IMR-90 (cell line): ENCODE results near the gene TREM2. TPM values are rescaled to one million over a fixed set of nuclear protein-coding genes. Genes with fewer than 3 reads are reported as not detected.

Experiments
- ATAC-seq: fragments of 200-7000 bp; cut with Tn5 transposase; 2 replicates; pipeline ENCODE4 v1.9.1; 2020; ENCODE audit warnings: low read depth, mild to moderate bottlenecking, moderate library complexity
- BruUV-seq: library from RNA; stranded (reverse); fragments of 400-500 nt; replicated peaks from 2 replicates; lab custom pipeline; 2021; lab: Mats Ljungman, UMichigan
- CTCF ChIA-PET: fragments of 300-600 bp; formaldehyde crosslinking; extraction: SDS; loops from one replicate; lab custom pipeline; 2021; ENCODE audit warnings: antibody characterized with exemption; lab: Yijun Ruan, JAX
- POLR2A ChIA-PET: fragments of 300-600 bp; sonication (Branson Sonifier 250); formaldehyde crosslinking; loops from one replicate; lab custom pipeline; 2022; ENCODE audit warnings: antibody characterized with exemption; ENCODE audit not compliant: unreplicated experiment; lab: Charles Lee
- DNase-seq: peaks from one replicate; pipeline ENCODE4 v3.0.0; 2013
- H2AFZ ChIP-seq: replicated peaks from 2 replicates; pipeline ENCODE3; 2013; ENCODE audit warnings: low read length, mild to moderate bottlenecking; ENCODE audit not compliant: poor library complexity
- H2AK5ac ChIP-seq: 2 replicates; pipeline ENCODE4 v1.6.1; 2013; ENCODE audit warnings: low read depth, low read length, inconsistent platforms
- H2AK9ac ChIP-seq: replicated peaks from 2 replicates; pipeline ENCODE3; 2013; ENCODE audit warnings: mild to moderate bottlenecking, low read depth, low read length, moderate library complexity; ENCODE audit not compliant: poor library complexity
- H2BK120ac ChIP-seq: 2 replicates; pipeline ENCODE4 v1.6.1; 2013; ENCODE audit warnings: low read depth, low read length, inconsistent platforms
- H2BK15ac ChIP-seq: 3 replicates; pipeline ENCODE4 v1.6.1; 2013; ENCODE audit warnings: low read depth, low read length, inconsistent platforms
- H2BK20ac ChIP-seq: 2 replicates; pipeline ENCODE4 v1.6.1; 2013; ENCODE audit warnings: low read depth, mild to moderate bottlenecking, inconsistent platforms, low read length, moderate library complexity
- H2BK5ac ChIP-seq: 2 replicates; pipeline ENCODE4 v1.6.1; 2013; ENCODE audit warnings: mild to moderate bottlenecking, low read depth, low read length, inconsistent platforms; ENCODE audit not compliant: poor library complexity, severe bottlenecking
- H3K14ac ChIP-seq: replicated peaks from 2 replicates; pipeline ENCODE4 v1.6.1; 2013; ENCODE audit warnings: low read depth, low read length, inconsistent platforms
- H3K18ac ChIP-seq: 2 replicates; pipeline ENCODE4 v1.6.1; 2013; ENCODE audit warnings: low read depth, low read length, control low read depth
- H3K23ac ChIP-seq: 2 replicates; pipeline ENCODE4 v1.6.1; 2013; ENCODE audit warnings: low read depth, low read length, inconsistent platforms
- H3K27ac ChIP-seq: 2 replicates; pipeline ENCODE4 v1.5.1; 2013; ENCODE audit warnings: mild to moderate bottlenecking, control low read depth, low read length; ENCODE audit not compliant: insufficient read depth
- H3K27me3 ChIP-seq: 2 replicates; pipeline ENCODE4 v1.6.1; 2013; ENCODE audit warnings: low read length; ENCODE audit not compliant: control insufficient read depth, insufficient read depth
- H3K36me3 ChIP-seq: 2 replicates; pipeline ENCODE4 v1.6.1; 2013; ENCODE audit warnings: low read length, mixed read lengths; ENCODE audit not compliant: control insufficient read depth, insufficient read depth
- H3K4ac ChIP-seq: 2 replicates; pipeline ENCODE4 v1.6.1; 2013; ENCODE audit warnings: low read depth, low read length, inconsistent platforms
- H3K4me1 ChIP-seq: 2 replicates; pipeline ENCODE4 v1.6.1; 2013; ENCODE audit warnings: low read length, mixed read lengths; ENCODE audit not compliant: control insufficient read depth, insufficient read depth
- H3K4me2 ChIP-seq: 2 replicates; pipeline ENCODE4 v1.6.1; 2013; ENCODE audit warnings: low read depth, mild to moderate bottlenecking, control low read depth, low read length, moderate library complexity
- H3K4me3 ChIP-seq: 2 replicates; pipeline ENCODE4 v1.5.1; 2013; ENCODE audit warnings: low read depth, mild to moderate bottlenecking, control low read depth, low read length, moderate library complexity; ENCODE audit not compliant: insufficient read depth
- H3K56ac ChIP-seq: 2 replicates; pipeline ENCODE4 v1.6.1; 2013; ENCODE audit warnings: low read length, inconsistent platforms; ENCODE audit not compliant: insufficient read depth; ENCODE audit errors: extremely low read depth
- H3K79me1 ChIP-seq, 2 experiments: 2 replicates each; pipeline ENCODE4 v1.6.1; 2013; ENCODE audit warnings: low read length in 2 of 2, inconsistent platforms in 1 of 2, low read depth in 1 of 2
- H3K9ac ChIP-seq: 2 replicates; pipeline ENCODE4 v1.6.1; 2013; ENCODE audit warnings: low read depth, low read length, control low read depth
- H3K9me1 ChIP-seq: 2 replicates; pipeline ENCODE4 v1.6.1; 2013; ENCODE audit warnings: low read length, inconsistent platforms; ENCODE audit not compliant: insufficient read depth
- H3K9me3 ChIP-seq: 2 replicates; pipeline ENCODE4 v1.6.1; 2013; ENCODE audit warnings: low read length; ENCODE audit not compliant: control insufficient read depth, insufficient read depth
- H4K20me1 ChIP-seq: 2 replicates; pipeline ENCODE4 v1.6.1; 2013; ENCODE audit warnings: low read length, inconsistent platforms; ENCODE audit not compliant: insufficient read depth
- H4K5ac ChIP-seq: 2 replicates; pipeline ENCODE4 v1.6.1; 2013; ENCODE audit warnings: mild to moderate bottlenecking, low read depth, low read length, control low read depth
- H4K8ac ChIP-seq, 2 experiments: 2 replicates each; pipeline ENCODE4 v1.6.1; 2013; ENCODE audit warnings: low read depth in 2 of 2, low read length in 2 of 2, control low read depth in 1 of 2, inconsistent platforms in 1 of 2
- H4K91ac ChIP-seq: 2 replicates; pipeline ENCODE4 v1.6.1; 2013; ENCODE audit warnings: low read depth, low read length, inconsistent platforms; ENCODE audit not compliant: insufficient read depth
- CEBPB ChIP-seq: IDR thresholded peaks from 2 replicates; pipeline ENCODE4 v1.6.1; 2012; ENCODE audit warnings: low read depth, low read length, improper control_type of control experiment
- RCOR1 ChIP-seq: IDR thresholded peaks from 2 replicates; pipeline ENCODE4 v1.6.1; 2012; ENCODE audit warnings: mild to moderate bottlenecking, low read length, improper control_type of control experiment; ENCODE audit not compliant: insufficient replicate concordance
- WGBS, 2 experiments: methylation state at CpG; one replicate each; pipeline versions ENCODE4 v1.1.5 to v1.1.7; 2013; ENCODE audit warnings: missing lambda C conversion rate in 2 of 2; ENCODE audit not compliant: insufficient read length in 1 of 2; ENCODE audit errors: extremely low coverage in 2 of 2; 5-methylcytosine and 5-hydroxymethylcytosine counted together
- dilution Hi-C: fragments of 300-500 bp; cut with HindIII; formaldehyde crosslinking; loops from one replicate; pipeline ENCODE4 v1.14.3; 2018; ENCODE audit warnings: low sequenced_read_pairs; ENCODE audit not compliant: unreplicated experiment
- in situ Hi-C: fragments of 300-500 bp; cut with MboI; formaldehyde crosslinking; loops from 3 replicates; pipeline ENCODE4 v1.14.3; 2019; ENCODE audit warnings: low sequenced_read_pairs, inconsistent platforms, mixed read lengths
- intact Hi-C: fragments of 100-400 bp; cut with micrococcal nuclease; formaldehyde crosslinking; loops from 2 replicates; pipeline ENCODE4 v1.10.0; 2022
- polyA plus RNA-seq, 3 experiments: library from polyadenylated mRNA; depleted of rRNA; stranded (reverse); fragments of >200 nt; gene quantifications; 2 replicates each; pipeline ENCODE4 v1.2.3, GENCODE V29; 2012; ENCODE audit warnings: low replicate concordance in 1 of 3
- total RNA-seq: library from RNA; depleted of rRNA; stranded (reverse); fragments of >200 nt; gene quantifications from 2 replicates; pipeline ENCODE4 v1.2.3, GENCODE V29; 2012

The TREM2 gene
- total and polyA plus RNA-seq, 2 of the 4 experiments (the other 2 are of a cell fraction) = not detected

GRCh38 chr6:41200296-41200900 lies 37.5 kb upstream of the TREM2 start:
- ATAC-seq (no peak; the same call in 1 of the 2 replicates), DNase-seq (no peak)
- Histone ChIP-seq H2AFZ (no peak overlapping the region), H3K56ac (no peak overlapping the region), H3K9ac (no peak overlapping the region), H3K79me1 (no peaks in the 10 kb centered on the region), H3K9me3 (no peaks in the 10 kb centered on the region), H3K23ac (no peak overlapping the region), H3K4me3 (no peak overlapping the region), H4K20me1 (no peaks in the 10 kb centered on the region), H2BK5ac (no peak overlapping the region), H4K5ac (no peak overlapping the region), H3K4me1 (no peaks in the 10 kb centered on the region), H3K9me1 (no peaks in the 10 kb centered on the region), H2BK15ac (no peak overlapping the region), H2BK20ac (no peak overlapping the region), H3K18ac (no peak overlapping the region), H3K27ac (no peak overlapping the region), H2BK120ac (no peak overlapping the region), H4K8ac (no peak overlapping the region), H2AK9ac (no peak overlapping the region), H4K91ac (no peak overlapping the region), H3K36me3 (no peaks in the 10 kb centered on the region), H3K27me3 (peaks cover 6% of the 10 kb centered on the region; the same call in 1 of the 2 replicates), H3K14ac (no peak overlapping the region), H3K4ac (no peak overlapping the region), H3K4me2 (no peak overlapping the region), H2AK5ac (no peak overlapping the region)
- CTCF ChIA-PET = interaction anchor here (0.5 kb wide), 1 partner anchor 392 kb away, joined by 6 read pairs; no protein-coding TSS in a partner anchor
- no TSS peak for BruUV-seq
- in situ Hi-C loops = no loop called here
- WGBS, 2 experiments = no CpG with 5 or more reads among the region's 2 CpGs
- POLR2A ChIA-PET = no interaction called here
- TF ChIP-seq RCOR1 (no peak), CEBPB (peak; percentile 38; the same call in 1 of the 2 replicates)
- intact Hi-C loops = no loop called here
- dilution Hi-C loops = no loop called here
